Thyroid gland (tissue), 4 donors: ENCODE results near the gene KLHL35.

Source experiments
- CTCF ChIP-seq, 6 experiments: fragments of 200-600 bp in 3 of 6; fragments of 450-650 bp in 3 of 6; sonication (generic) in 3 of 6; IDR thresholded peaks; one replicate each; pipeline ENCODE4 v1.5.1; 2016 to 2019; ENCODE audit warnings: antibody characterized with exemption in 6 of 6, mild to moderate bottlenecking in 2 of 6, inconsistent platforms in 1 of 6, moderate library complexity in 1 of 6
- POLR2A ChIP-seq, 2 donors: fragments of 450-650 bp; IDR thresholded peaks; one replicate each; pipeline ENCODE4 v1.6.1; 2017; ENCODE audit warnings: antibody characterized with exemption in 2 of 2, mild to moderate bottlenecking in 2 of 2, moderate library complexity in 1 of 2

GRCh38 chr11:75463106-75463774 is 30.2 kb upstream of the KLHL35 start:
- TF ChIP-seq CTCF (IDR thresholded peaks at IDR 0.05) (no peak), POLR2A (IDR thresholded peaks at IDR 0.05) (no peak)
